SH-SY5Y (cell line): ENCODE measurements around the gene MTRF1L.

Source experiments
- GATA2 ChIP-seq: IDR thresholded peaks from 2 replicates; pipeline ENCODE4 v1.6.1; 2011; ENCODE audit warnings: mild to moderate bottlenecking, low read depth, low read length
- GATA3 ChIP-seq: IDR thresholded peaks from 2 replicates; pipeline ENCODE4 v1.6.1; 2011; ENCODE audit warnings: low read depth, mild to moderate bottlenecking, low read length, moderate library complexity

MTRF1L gene

GRCh38 chr6:152954443-152954842, 48.1 kb downstream of the MTRF1L start:
- TF ChIP-seq GATA2 (no peak), GATA3 (no peak)

GRCh38 chr6:152952866-152953509, 49.5 kb downstream of the MTRF1L start:
- TF ChIP-seq GATA2 (no peak), GATA3 (no peak)

DNA sequence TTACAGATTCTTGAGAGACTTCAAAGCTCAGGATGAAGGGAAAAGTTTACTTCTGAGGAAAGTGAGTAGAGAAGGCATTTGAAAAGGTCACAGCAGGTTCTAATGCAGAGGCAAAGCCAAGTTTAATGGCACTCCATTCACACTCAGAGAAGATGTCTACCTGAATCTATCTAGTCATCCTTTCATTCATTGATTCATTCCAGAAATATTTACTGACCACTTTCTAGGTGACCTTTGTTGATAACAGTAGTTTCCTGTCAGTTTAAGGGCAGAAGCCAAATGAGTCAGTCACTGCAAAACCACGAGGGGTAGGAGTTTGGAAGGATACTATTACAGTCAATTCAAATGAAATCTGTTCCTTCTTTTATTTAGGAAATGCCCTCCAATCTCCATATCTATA, 50.5 kb downstream of the MTRF1L start:
- TF ChIP-seq GATA3 (no peak), GATA2 (no peak)

GRCh38 chr6:152950240-152950639, 52.3 kb downstream of the MTRF1L start:
- TF ChIP-seq GATA2, result no peak
- TF ChIP-seq GATA3, result no peak

GRCh38 chr6:152948150-152948768, 54.2 kb downstream of the MTRF1L start:
- TF ChIP-seq GATA3 (peak; percentile 20; the same call in 1 of the 2 replicates), GATA2 (peak; percentile 46; the same call in 1 of the 2 replicates)

GRCh38 chr6:152946995-152947394, 55.5 kb downstream of the MTRF1L start:
- TF ChIP-seq GATA3 (no peak), GATA2 (no peak)

DNA sequence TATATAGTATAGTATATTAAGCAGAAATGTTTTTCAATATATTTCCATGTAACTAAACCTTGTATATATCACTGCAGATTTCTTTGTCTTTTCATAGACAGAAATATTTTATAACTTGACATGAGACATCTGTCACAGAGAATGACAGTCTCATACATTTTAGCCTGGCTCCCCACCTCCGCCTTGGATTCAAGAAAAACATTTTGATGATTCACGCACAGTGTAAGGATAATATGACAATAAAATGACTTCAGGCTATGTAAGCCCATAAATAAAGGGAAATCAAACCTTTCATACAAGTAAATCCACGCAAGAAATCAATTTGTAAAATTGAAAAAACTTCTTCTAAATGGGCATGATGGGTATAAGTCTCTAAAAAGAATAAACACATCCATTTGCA, 56.0 kb downstream of the MTRF1L start:
- no peak for TF ChIP-seq GATA2

GRCh38 chr6:152943260-152943897, 59.1 kb downstream of the MTRF1L start:
- no peak for TF ChIP-seq GATA3
- TF ChIP-seq GATA2, result no peak

DNA sequence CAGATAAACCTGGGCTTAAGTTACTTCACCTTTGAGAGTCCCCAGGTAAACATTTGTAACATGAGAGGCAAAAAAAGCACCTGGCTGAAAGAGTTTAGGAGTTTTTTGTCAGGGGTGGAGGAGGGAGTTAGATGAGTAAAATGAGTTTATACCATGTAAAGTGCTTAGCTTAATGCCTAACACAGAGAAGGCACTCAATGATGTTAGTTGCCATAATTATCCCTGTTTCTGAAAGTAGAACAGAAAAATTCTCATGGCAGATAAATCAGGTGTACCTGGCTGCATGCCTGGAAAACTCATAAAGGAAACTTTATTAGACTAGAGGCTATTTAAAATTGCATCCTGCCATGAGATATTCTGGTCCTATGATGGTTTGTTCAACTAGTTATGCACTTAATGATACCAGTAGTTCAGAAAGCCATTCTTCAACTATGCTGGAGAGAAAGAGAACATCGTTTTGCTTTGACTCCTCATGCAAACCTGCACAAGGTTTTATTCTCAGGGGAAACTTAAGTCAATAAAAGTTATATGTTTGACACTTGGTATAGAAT, 60.1 kb downstream of the MTRF1L start:
- TF ChIP-seq GATA3, result no peak
- TF ChIP-seq GATA2, result no peak

DNA sequence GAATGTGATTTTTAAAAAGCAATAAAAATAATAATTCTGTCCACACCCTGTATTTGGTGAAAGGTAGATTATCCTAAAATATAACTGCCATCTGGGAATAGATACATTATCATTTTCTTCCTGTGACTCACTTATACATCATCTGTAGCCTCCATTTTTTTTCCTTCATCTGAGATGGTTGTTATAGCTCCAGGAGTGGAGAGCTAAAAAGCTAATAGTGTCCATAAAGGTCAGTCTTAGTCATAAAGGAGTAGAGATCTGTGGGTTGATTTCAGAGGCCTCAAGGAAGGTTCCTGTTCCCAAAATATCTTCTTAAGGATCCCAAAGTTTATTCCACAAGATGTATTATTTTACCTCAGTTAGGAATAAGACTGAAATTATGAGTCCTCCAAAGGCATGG, 60.8 kb downstream of the MTRF1L start:
- TF ChIP-seq GATA2 (no peak), GATA3 (no peak)
